ENCODE data around the gene TRAFD1. TPM values are rescaled to one million over a fixed set of nuclear protein-coding genes. Genes with fewer than 3 reads are reported as not detected.

Gene TRAFD1
- total RNA-seq: 27.6 and 46.8 TPM in 2 replicates

GRCh38 chr12:112125250-112125999, at the start of gene TRAFD1:
TRAFD1 (plus strand) TSS chr12:112125560; CDS start chr12:112130523, 4,963 bp downstream.

GRCh38 chr12:112108202-112109079, 16.9 kb upstream of the TRAFD1 start, which contains the start of gene NAA25:
NAA25 (minus strand) TSS chr12:112108783; CDS start chr12:112108773, 10 bp downstream.

Other genes starting within 250 kb of the TRAFD1 start
- gene TMEM116, start 112.4 kb upstream of the TRAFD1 start, total RNA-seq: 2.3 and 2.9 TPM in 2 replicates
- gene ERP29, start 112.1 kb upstream of the TRAFD1 start, total RNA-seq: 67.2 and 90.4 TPM in 2 replicates
- gene NAA25, start 16.8 kb upstream of the TRAFD1 start, total RNA-seq: 24.0 and 29.5 TPM in 2 replicates